D341Med (cell line): ENCODE results near the gene MFGE8.
A peak's percentile ranks its signal among the peaks of the same experiment; 100 is the strongest.

ENCODE experiments used
- DNase-seq: peaks from one replicate; pipeline ENCODE4 v3.0.0; 2012; ENCODE audit warnings: low spot score

The MFGE8 gene

GRCh38 chr15:88900309-88900981, 12.7 kb downstream of the MFGE8 start:
- DNase-seq, result no peak

- DNase-seq, result no peak
These were observed 13.9 kb downstream of the MFGE8 start for GRCh38 chr15:88899251-88899650.

- no peak for DNase-seq
These were observed 14.4 kb downstream of the MFGE8 start for GRCh38 chr15:88898736-88899135.

DNA sequence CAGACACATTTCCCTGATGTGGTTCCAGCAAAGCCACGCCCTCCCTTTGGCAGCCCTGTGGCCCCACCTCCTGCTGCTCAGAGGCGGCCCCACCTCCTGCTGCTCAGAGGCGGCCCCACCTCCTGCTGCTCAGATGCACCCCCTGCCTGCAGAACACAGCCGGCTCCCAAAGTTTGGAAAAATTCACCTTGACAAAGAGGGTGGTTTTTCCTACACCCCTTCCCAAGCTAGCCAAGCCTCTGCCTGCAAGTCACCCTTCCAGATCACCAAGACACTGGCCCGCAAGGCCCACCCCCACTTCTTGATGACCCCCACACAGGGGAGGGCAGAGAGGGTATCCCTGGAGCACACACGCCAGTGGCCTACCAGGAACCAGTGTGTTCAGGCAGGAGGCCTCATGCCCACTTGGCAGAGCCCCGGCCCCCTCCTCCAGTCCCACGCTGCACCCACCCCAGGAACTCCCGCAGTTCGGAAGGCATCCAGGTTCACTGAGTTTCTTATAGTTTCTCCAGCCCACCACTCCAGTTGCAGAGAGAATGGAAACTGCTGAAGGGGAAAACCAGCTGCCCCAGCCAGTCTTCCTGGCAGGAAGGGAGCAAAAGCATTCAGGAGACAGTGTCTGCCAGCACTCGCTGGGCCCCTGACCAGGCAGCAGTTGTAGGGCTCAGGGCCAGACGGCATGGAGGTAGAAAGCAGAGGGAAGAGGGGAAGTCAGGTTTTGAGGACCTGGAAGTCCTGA, 15.6 kb downstream of the MFGE8 start:
- DNase-seq, result peak; percentile 84

DNA sequence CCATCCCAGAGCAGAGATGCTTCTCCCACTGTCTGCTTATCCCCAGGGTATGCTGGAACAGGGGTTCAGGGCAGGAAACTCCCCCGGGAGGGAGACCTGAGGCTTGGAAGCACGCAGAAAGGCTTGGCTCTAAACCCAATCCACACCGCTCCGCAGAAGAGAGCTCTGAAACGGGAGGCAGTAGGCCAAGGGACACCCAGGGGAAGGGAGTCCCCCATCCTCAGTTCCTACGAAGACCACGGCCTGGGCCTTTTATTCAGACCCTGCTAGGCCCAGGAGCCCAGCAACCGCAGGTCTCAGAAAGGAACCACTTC, 16.1 kb downstream of the MFGE8 start:
- DNase-seq, result no peak

- no peak for DNase-seq
These were observed 16.7 kb downstream of the MFGE8 start for GRCh38 chr15:88896333-88897033.

- peak; percentile 61 for DNase-seq
These were observed 18.1 kb downstream of the MFGE8 start, which contains the start of gene HAPLN3 for GRCh38 chr15:88894819-88895767. TSS of gene HAPLN3 (minus strand) at chr15:88895544. CDS start at chr15:88887298, 8,246 bp downstream.

- DNase-seq, result peak; percentile 83
These were observed 18.8 kb downstream of the MFGE8 start for GRCh38 chr15:88894348-88894818.

- DNase-seq, result no peak
These were observed 21.5 kb downstream of the MFGE8 start for GRCh38 chr15:88891540-88892254.

DNA sequence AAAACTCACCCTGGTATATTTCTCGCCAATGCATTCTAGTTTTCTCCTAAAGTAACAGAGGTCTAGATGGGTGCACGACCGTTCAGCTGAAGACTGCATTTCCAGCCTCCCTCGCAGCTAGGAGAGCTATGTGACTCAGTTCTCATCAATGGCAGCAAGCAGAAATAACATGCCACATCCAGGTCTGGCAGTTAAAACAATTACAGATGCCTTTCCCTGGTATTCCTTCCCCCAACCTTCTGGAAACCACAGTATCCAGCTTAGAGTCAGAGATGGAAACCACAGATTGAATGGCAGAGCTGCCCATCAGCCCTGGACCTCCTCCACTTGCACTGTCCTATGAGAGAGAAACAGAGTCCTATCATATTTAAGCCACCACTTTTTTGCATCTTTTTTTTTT, 22.7 kb downstream of the MFGE8 start:
- no peak for DNase-seq

DNA sequence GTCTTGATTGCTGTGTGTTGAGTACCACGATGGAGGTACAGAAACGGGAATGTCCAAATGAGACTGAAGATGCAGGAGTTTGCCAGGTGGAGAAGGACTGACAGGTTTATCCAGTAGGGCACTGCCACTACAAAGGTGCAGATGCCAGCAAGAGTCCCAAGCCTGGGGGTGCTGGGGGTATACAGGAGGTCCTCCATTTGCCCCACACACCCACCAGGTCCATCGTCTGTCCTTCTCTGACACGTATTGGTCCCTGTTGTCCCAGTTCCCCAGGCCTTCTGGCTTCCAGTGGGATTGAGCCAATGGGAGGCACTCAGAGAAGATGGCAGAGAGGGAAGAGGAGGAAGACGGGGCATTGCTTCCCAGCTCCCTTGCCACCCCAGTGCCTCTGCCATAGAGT, 24.5 kb downstream of the MFGE8 start:
- no peak for DNase-seq

DNA sequence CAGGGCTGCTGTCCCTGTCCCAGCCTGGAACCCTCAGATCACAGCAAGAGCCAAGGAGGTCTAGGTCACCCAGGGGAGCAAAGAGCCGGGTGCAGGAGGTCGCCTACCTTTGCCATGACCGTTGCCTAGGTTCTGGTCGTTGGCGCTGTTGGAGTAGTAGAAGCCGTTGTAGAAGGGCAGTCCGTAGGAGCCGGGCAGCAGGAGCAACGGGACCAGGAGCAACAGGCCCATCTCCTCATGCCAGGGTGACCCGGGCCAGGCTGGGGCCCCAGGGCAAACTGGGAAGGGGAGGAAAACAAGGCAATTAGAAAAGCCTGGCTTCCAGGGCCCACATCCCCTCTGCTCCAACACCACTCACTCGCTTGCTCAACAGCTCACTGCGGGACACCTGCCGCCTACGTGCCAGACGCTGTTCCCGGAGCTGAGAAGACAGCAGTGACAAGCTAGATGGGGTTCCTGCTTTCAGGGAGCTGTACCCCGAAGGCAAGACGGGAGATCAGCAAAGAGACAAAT, 26.1 kb downstream of the MFGE8 start:
- no peak for DNase-seq

DNA sequence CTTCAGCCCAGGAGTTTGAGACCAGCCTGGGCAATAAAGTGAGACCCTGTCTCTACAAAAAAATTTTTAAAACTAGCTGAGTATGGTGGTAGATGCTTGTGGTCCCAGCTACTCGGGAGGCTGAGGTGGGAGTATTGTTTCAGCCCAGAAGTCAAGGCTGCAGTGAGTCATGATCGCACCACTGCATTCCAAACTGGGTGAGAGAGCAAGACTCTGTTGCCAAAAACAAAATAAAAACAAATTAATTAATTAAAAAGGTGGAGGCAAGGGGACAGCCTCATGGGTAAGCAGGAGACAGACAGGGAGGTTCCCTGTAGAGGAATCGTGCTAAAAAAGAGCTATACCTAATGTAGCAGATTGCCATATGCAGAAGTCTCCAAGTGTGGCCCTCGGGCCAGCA, 30.4 kb downstream of the MFGE8 start:
- DNase-seq, result no peak

DNA sequence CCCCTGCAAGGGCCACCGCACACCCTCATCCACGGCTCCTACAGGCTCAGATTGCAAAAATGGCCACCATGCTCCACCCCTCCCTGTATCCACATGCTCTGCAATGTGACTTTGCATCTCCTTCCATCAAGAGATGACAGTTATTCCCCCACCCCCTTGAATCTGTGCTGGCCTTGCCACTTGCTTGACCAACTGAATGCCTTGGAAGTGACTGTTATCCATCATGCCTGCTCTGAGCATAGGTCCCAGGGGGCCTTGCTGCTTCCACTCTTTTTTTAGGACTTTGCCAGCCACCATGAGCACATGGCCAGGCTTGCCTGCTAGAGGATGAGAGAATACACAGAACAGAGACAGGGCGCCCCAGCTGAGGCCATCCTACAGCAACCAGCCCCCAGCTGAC, 31.4 kb downstream of the MFGE8 start:
- DNase-seq, result no peak

DNA sequence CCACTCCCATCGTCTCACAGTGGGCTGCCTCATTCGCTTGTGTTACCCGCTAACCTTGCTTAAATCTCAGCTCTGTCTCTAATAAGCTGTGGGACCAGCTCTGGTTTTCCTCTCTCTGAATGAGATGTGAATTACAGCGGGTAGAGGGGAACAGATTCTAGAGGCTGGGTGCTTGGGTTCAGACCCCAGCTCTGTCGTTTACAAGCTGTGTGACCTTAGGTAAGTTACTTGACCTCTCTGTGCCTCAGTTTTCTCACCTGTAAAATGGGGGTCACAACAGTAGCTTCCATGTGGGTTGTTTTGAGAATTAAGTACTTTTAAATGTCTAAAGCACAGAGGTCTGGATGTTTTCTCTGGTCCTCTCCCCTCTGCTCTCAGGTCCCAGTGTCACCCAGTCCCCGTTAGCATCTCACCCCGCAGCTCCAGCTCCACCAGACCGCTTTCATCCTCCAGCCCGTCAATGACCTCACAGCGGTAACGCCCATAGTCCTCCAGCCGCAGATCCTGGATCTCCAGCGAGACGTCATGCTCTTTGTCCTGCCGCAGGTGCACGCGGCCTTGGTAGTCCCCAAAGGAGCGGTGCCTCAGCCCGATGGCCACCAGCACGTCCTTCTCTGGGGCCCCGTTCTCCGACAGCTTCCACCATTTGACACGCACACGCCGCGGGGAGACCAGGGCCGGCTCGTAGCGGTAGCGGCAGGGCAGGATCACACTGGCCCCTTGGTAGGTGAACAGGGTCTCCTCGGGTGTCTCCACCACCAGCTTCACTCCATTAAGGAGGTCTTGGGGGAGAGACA, 32.0 kb downstream of the MFGE8 start:
- DNase-seq, result no peak

DNA sequence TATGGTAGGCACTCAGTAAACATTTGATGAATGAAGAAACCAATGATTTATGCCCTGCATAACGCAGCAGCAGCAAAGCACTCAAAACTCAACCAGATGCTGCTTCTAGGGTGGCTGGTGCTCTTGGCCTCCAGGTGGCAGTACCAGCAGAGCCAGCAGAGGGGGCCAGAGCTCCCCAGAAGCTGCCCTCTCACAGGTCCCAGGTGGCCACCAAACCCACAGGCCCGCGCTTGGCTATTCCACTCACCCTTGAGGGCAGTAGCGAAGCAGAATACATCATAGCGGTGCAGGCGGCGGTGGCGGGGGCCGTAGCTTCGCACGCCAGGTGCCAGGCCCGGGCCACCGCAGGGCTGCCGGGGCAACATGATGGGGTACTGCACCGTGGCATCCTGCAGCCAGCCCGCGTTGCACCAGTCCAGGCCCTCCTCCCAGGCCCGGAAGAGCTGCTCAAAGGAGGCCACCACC, 34.4 kb downstream of the MFGE8 start:
- DNase-seq, result peak; percentile 87

DNA sequence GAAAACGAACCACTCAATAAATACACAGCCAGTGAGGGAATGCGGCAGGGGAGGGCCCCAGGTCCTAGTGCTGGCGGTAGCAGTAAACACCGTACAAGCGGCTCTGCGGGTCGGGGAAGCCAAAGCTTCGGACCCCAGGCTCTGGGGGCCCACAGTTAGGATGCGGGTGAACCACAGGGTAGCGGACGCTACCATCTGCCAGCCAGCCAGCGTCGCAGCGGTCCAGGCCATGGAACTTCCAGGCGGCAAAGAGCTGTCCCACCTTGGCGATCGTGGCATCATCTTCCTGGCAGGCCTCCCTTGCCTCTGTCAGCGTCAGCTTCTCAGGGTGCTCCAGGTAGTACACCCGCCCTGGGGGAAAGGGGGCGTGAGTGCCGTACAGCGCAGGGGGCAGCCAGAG, 35.3 kb downstream of the MFGE8 start:
- no peak for DNase-seq

- no peak for DNase-seq
These were observed 35.8 kb downstream of the MFGE8 start for GRCh38 chr15:88877415-88877814.

DNA sequence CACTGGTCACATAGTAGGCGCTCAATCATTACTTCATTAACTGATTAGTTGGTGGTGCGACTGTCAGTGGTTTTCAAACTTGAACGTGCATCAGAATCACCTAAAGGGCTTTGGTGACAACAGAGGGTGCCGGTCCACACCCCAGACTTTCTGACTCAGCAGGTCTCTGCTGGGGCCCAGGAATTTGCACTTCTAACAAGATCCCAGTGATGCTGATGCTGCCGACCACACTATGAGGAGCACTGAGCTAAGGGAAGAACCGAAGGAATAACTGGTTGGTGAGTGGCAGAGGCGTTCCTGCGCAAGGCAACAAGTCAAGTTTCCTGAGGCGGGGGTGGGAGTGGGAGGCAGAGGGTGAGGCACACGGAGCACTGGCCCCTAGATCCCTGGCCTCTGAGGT, 36.6 kb downstream of the MFGE8 start:
- no peak for DNase-seq

- DNase-seq, result no peak
These were observed 38.5 kb downstream of the MFGE8 start for GRCh38 chr15:88874684-88875083.
